HEK293 (cell line): ENCODE data around the gene SCTR.

ENCODE experiments used
- CTCF ChIA-PET: fragments of 350-600 bp; formaldehyde crosslinking; extraction: SDS; loops from one replicate; lab custom pipeline; 2021; ENCODE audit warnings: antibody characterized with exemption; lab: Yijun Ruan, JAX
- POLR2A ChIA-PET: fragments of 300-600 bp; formaldehyde crosslinking; extraction: SDS; loops from one replicate; lab custom pipeline; 2020; ENCODE audit warnings: antibody characterized with exemption, inconsistent platforms; lab: Yijun Ruan, JAX
- H3K27ac ChIP-seq: fragments of 200-500 bp; sonication (Bioruptor generic); 2 replicates; pipeline ENCODE4 v1.5.1; 2014; ENCODE audit warnings: low read depth, low read length, control low read depth, inconsistent platforms; ENCODE audit errors: extremely low read depth
- H3K36me3 ChIP-seq, 2 experiments: fragments of 200-500 bp in 1 of 2; sonication (Bioruptor generic) in 1 of 2; 1 replicate in 1 of 2; 2 replicates in 1 of 2; pipeline ENCODE4 v1.5.1; 2014 to 2017; ENCODE audit warnings: inconsistent platforms in 2 of 2, low read length in 2 of 2; ENCODE audit not compliant: control insufficient read depth in 2 of 2, insufficient read depth in 1 of 2
- H3K4me1 ChIP-seq: fragments of 200-500 bp; sonication (Bioruptor generic); 2 replicates; pipeline ENCODE4 v1.5.1; 2014; ENCODE audit warnings: mild to moderate bottlenecking, low read length, inconsistent platforms; ENCODE audit not compliant: control insufficient read depth, insufficient read depth
- H3K4me3 ChIP-seq: 2 replicates; pipeline ENCODE4 v1.5.1; 2011; ENCODE audit warnings: low read depth, mild to moderate bottlenecking, control low read depth, low read length, moderate library complexity
- H3K9me3 ChIP-seq: fragments of 200-500 bp; sonication (Bioruptor generic); 2 replicates; pipeline ENCODE4 v1.5.1; 2014; ENCODE audit warnings: low read depth, low read length, inconsistent platforms; ENCODE audit not compliant: control insufficient read depth, insufficient read depth
- GFI1B ChIP-seq: fragments of 450-650 bp; formaldehyde crosslinking; IDR thresholded peaks from 2 replicates; pipeline ENCODE4 v1.5.1; 2016; ENCODE audit warnings: missing biosample characterization, missing genetic modification characterization
- GLI2 ChIP-seq: fragments of 450-650 bp; formaldehyde crosslinking; IDR thresholded peaks from 2 replicates; pipeline ENCODE4; 2017; ENCODE audit warnings: missing biosample characterization, missing genetic modification characterization, low read depth, borderline replicate concordance
- HOXA7 ChIP-seq: sonication (generic); formaldehyde crosslinking; IDR thresholded peaks from 2 replicates; pipeline ENCODE4 v1.8.1; 2022; ENCODE audit warnings: missing genetic modification reagents, borderline replicate concordance
- KLF16 ChIP-seq: fragments of 450-650 bp; formaldehyde crosslinking; IDR thresholded peaks from 2 replicates; pipeline ENCODE4 v1.5.1; 2017; ENCODE audit warnings: missing biosample characterization, missing genetic modification characterization
- REPIN1 ChIP-seq: fragments of 450-650 bp; formaldehyde crosslinking; IDR thresholded peaks from 2 replicates; pipeline ENCODE4 v1.5.1; 2017; ENCODE audit warnings: missing biosample characterization, missing genetic modification characterization, low read depth
- SCRT2 ChIP-seq: fragments of 450-650 bp; formaldehyde crosslinking; IDR thresholded peaks from 2 replicates; pipeline ENCODE4 v1.5.1; 2016; ENCODE audit warnings: missing biosample characterization, missing genetic modification characterization
- SP2 ChIP-seq: fragments of 450-650 bp; formaldehyde crosslinking; IDR thresholded peaks from 2 replicates; pipeline ENCODE4 v1.5.1; 2016; ENCODE audit warnings: missing biosample characterization, missing genetic modification characterization
- ZBTB20 ChIP-seq: fragments of 450-650 bp; formaldehyde crosslinking; IDR thresholded peaks from 2 replicates; pipeline ENCODE4 v1.5.1; 2016; ENCODE audit warnings: missing biosample characterization, missing genetic modification characterization
- ZNF133 ChIP-seq: fragments of 450-650 bp; formaldehyde crosslinking; IDR thresholded peaks from 2 replicates; pipeline ENCODE4 v1.5.1; 2016; ENCODE audit warnings: missing biosample characterization, missing genetic modification characterization
- ZNF146 ChIP-seq: fragments of 450-650 bp; formaldehyde crosslinking; IDR thresholded peaks from 2 replicates; pipeline ENCODE4 v1.5.1; 2016; ENCODE audit warnings: missing biosample characterization, missing genetic modification characterization
- ZNF19 ChIP-seq: fragments of 450-650 bp; formaldehyde crosslinking; IDR thresholded peaks from 2 replicates; pipeline ENCODE4; 2016; ENCODE audit warnings: missing biosample characterization, missing genetic modification characterization, low read depth
- ZNF416 ChIP-seq: fragments of 450-650 bp; formaldehyde crosslinking; IDR thresholded peaks from 2 replicates; pipeline ENCODE4 v1.5.1; 2016; ENCODE audit warnings: missing biosample characterization, missing genetic modification characterization
- ZNF501 ChIP-seq: fragments of 450-650 bp; formaldehyde crosslinking; IDR thresholded peaks from 2 replicates; pipeline ENCODE4 v1.5.1; 2016; ENCODE audit warnings: missing biosample characterization, missing genetic modification characterization
- ZNF529 ChIP-seq: fragments of 450-650 bp; formaldehyde crosslinking; IDR thresholded peaks from 2 replicates; pipeline ENCODE4 v1.5.1; 2017; ENCODE audit warnings: missing genetic modification characterization, missing biosample characterization; ENCODE audit not compliant: insufficient replicate concordance
- ZNF561 ChIP-seq: fragments of 450-650 bp; IDR thresholded peaks from 2 replicates; pipeline ENCODE4 v1.5.1; 2018; ENCODE audit warnings: missing biosample characterization, missing genetic modification characterization, borderline replicate concordance
- ZNF843 ChIP-seq: fragments of 450-650 bp; formaldehyde crosslinking; IDR thresholded peaks from 2 replicates; pipeline ENCODE4 v1.5.1; 2016; ENCODE audit warnings: missing biosample characterization, missing genetic modification characterization
- TF ChIP-seq, protein P1 (sequence below): fragments of 450-650 bp; formaldehyde crosslinking; IDR thresholded peaks from 2 replicates; pipeline ENCODE4 v1.5.1; 2016; ENCODE audit warnings: missing biosample characterization, missing genetic modification characterization
- TF ChIP-seq, protein P2 (sequence below): fragments of 450-650 bp; formaldehyde crosslinking; IDR thresholded peaks from 2 replicates; pipeline ENCODE4 v1.5.1; 2016; ENCODE audit warnings: missing biosample characterization, missing genetic modification characterization, low read depth
- TF ChIP-seq, protein P3 (sequence below): fragments of 450-650 bp; formaldehyde crosslinking; IDR thresholded peaks from 2 replicates; pipeline ENCODE4 v1.5.1; 2016; ENCODE audit warnings: missing biosample characterization, missing genetic modification characterization
- TF ChIP-seq, protein P4 (sequence below): fragments of 450-650 bp; IDR thresholded peaks from 2 replicates; pipeline ENCODE4 v1.5.1; 2018; ENCODE audit warnings: missing biosample characterization, mild to moderate bottlenecking, missing genetic modification characterization
- TF ChIP-seq, protein P5 (sequence below): fragments of 450-650 bp; formaldehyde crosslinking; IDR thresholded peaks from 2 replicates; pipeline ENCODE4 v1.5.1; 2016; ENCODE audit warnings: missing biosample characterization, missing genetic modification characterization
- TF ChIP-seq, protein P6 (sequence below): fragments of 450-650 bp; formaldehyde crosslinking; IDR thresholded peaks from 2 replicates; pipeline ENCODE4 v1.5.1; 2016; ENCODE audit warnings: missing biosample characterization, missing genetic modification characterization
- TF ChIP-seq, protein P7 (sequence below): sonication (generic); formaldehyde crosslinking; IDR thresholded peaks from 2 replicates; pipeline ENCODE4 v1.8.1; 2022; ENCODE audit warnings: mild to moderate bottlenecking, moderate library complexity, missing genetic modification reagents

The SCTR gene

DNA sequence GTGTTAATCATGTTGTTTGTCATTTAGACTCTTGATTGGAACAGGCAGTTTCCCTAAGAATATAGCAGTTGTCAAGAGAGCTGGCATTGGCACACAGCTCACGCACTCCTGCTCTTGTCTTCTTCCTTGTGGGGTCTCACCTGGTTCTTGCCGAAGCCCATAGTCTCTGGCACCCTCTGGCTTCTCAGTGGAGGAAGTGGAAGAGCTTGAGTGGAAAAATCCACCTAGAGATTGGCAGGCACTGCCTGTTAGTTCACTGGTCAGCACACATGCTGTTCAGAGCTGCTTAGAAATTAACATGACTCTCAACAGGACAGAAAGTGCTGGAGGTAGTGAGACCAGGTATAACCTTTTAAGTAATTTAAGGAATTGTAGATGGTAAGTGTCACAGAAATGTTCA lies 28.3 kb downstream of the SCTR start:
- TF ChIP-seq ZNF146 (tag by site-specific recombination) (no peak), ZNF561 (tag by site-specific recombination) (no peak), ZBTB20 (tag by site-specific recombination) (no peak), ZNF501 (tag by site-specific recombination) (no peak), REPIN1 (tag by site-specific recombination) (no peak), ZNF529 (tag by site-specific recombination) (no peak), KLF16 (no peak), ZNF843 (tag by site-specific recombination) (no peak), ZNF416 (no peak)
- TF ChIP-seq, protein P1, sequence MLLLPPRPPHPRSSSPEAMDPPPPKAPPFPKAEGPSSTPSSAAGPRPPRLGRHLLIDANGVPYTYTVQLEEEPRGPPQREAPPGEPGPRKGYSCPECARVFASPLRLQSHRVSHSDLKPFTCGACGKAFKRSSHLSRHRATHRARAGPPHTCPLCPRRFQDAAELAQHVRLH: no peak
- TF ChIP-seq, protein P2, sequence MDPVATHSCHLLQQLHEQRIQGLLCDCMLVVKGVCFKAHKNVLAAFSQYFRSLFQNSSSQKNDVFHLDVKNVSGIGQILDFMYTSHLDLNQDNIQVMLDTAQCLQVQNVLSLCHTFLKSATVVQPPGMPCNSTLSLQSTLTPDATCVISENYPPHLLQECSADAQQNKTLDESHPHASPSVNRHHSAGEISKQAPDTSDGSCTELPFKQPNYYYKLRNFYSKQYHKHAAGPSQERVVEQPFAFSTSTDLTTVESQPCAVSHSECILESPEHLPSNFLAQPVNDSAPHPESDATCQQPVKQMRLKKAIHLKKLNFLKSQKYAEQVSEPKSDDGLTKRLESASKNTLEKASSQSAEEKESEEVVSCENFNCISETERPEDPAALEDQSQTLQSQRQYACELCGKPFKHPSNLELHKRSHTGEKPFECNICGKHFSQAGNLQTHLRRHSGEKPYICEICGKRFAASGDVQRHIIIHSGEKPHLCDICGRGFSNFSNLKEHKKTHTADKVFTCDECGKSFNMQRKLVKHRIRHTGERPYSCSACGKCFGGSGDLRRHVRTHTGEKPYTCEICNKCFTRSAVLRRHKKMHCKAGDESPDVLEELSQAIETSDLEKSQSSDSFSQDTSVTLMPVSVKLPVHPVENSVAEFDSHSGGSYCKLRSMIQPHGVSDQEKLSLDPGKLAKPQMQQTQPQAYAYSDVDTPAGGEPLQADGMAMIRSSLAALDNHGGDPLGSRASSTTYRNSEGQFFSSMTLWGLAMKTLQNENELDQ (tag by site-specific recombination): no peak
- TF ChIP-seq, protein P3, sequence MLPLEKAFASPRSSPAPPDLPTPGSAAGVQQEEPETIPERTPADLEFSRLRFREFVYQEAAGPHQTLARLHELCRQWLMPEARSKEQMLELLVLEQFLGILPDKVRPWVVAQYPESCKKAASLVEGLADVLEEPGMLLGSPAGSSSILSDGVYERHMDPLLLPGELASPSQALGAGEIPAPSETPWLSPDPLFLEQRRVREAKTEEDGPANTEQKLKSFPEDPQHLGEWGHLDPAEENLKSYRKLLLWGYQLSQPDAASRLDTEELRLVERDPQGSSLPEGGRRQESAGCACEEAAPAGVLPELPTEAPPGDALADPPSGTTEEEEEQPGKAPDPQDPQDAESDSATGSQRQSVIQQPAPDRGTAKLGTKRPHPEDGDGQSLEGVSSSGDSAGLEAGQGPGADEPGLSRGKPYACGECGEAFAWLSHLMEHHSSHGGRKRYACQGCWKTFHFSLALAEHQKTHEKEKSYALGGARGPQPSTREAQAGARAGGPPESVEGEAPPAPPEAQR (tag by site-specific recombination): no peak
- TF ChIP-seq, protein P4, sequence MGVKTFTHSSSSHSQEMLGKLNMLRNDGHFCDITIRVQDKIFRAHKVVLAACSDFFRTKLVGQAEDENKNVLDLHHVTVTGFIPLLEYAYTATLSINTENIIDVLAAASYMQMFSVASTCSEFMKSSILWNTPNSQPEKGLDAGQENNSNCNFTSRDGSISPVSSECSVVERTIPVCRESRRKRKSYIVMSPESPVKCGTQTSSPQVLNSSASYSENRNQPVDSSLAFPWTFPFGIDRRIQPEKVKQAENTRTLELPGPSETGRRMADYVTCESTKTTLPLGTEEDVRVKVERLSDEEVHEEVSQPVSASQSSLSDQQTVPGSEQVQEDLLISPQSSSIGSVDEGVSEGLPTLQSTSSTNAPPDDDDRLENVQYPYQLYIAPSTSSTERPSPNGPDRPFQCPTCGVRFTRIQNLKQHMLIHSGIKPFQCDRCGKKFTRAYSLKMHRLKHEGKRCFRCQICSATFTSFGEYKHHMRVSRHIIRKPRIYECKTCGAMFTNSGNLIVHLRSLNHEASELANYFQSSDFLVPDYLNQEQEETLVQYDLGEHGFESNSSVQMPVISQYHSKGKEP (tag by site-specific recombination): no peak
- Histone ChIP-seq H3K4me3 (no peak overlapping the region), H3K4me1 (no peaks in the 10 kb centered on the region), H3K36me3 (no peaks in the 10 kb centered on the region), H3K9me3 (no peaks in the 10 kb centered on the region), H3K27ac (no peak overlapping the region)
- CTCF ChIA-PET: interaction anchor here (0.7 to 3.7 kb wide), 6 partner anchors 14 to 129 kb away, joined by 3 to 18 read pairs (median 4); partner anchors contain the start of gene C2orf76
- POLR2A ChIA-PET: no interaction called here

DNA sequence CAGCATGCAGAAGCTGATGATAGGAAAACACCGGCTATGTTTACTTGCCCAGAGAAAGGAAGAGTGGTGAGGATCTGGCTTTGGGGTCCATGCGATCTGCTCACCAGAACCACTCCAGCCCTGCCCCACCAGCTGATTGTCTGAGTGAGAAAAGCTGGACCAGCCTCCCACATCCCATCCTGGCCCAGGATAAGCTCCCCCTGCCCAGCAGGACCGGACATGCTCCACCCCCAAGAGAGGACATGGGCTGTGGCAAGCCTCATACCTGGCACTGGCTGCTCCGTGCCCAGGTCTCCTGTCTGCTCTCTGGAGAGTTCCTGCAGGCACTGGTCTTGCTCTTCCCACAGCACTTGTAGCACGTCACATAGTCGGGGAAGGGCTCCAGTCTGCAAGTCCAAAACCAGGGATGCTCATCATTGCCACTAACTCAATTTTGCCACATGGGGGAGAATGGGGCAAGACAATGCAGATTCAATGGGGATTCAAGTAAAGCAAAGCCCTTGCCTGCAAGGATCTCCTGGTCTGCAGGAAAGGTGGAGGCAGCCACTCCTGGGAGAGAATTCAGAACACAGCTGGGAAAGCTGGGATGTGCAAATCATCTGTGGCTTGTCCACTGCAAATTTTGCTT lies 30.0 kb downstream of the SCTR start:
- ChIA-PET CTCF (interaction anchor here (1.2 to 3.7 kb wide), 3 partner anchors 18 to 30 kb away, joined by 5 to 18 read pairs (median 12); partner anchors contain the start of gene SCTR), POLR2A (interaction anchor here (1.3 kb wide), 1 partner anchor 128 kb away, joined by 3 read pairs; the partner anchor contains the start of genes C2orf76 and DBI)
- Histone ChIP-seq H3K4me3 (no peak overlapping the region), H3K4me1 (no peaks in the 10 kb centered on the region), H3K9me3 (no peaks in the 10 kb centered on the region), H3K36me3 (no peaks in the 10 kb centered on the region), H3K27ac (no peak overlapping the region)
- TF ChIP-seq ZNF133: no peak
- TF ChIP-seq SCRT2: no peak
- TF ChIP-seq, protein P5, sequence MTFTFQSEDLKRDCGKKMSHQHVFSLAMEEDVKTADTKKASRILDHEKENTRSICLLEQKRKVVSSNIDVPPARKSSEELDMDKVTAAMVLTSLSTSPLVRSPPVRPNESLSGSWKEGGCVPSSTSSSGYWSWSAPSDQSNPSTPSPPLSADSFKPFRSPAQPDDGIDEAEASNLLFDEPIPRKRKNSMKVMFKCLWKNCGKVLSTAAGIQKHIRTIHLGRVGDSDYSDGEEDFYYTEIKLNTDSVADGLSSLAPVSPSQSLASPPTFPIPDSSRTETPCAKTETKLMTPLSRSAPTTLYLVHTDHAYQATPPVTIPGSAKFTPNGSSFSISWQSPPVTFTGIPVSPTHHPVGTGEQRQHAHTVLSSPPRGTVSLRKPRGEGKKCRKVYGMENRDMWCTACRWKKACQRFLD (tag by site-specific recombination): no peak
- TF ChIP-seq SP2 (tag by site-specific recombination): no peak
- no peak for TF ChIP-seq GFI1B (tag by site-specific recombination)
- TF ChIP-seq, protein P6, sequence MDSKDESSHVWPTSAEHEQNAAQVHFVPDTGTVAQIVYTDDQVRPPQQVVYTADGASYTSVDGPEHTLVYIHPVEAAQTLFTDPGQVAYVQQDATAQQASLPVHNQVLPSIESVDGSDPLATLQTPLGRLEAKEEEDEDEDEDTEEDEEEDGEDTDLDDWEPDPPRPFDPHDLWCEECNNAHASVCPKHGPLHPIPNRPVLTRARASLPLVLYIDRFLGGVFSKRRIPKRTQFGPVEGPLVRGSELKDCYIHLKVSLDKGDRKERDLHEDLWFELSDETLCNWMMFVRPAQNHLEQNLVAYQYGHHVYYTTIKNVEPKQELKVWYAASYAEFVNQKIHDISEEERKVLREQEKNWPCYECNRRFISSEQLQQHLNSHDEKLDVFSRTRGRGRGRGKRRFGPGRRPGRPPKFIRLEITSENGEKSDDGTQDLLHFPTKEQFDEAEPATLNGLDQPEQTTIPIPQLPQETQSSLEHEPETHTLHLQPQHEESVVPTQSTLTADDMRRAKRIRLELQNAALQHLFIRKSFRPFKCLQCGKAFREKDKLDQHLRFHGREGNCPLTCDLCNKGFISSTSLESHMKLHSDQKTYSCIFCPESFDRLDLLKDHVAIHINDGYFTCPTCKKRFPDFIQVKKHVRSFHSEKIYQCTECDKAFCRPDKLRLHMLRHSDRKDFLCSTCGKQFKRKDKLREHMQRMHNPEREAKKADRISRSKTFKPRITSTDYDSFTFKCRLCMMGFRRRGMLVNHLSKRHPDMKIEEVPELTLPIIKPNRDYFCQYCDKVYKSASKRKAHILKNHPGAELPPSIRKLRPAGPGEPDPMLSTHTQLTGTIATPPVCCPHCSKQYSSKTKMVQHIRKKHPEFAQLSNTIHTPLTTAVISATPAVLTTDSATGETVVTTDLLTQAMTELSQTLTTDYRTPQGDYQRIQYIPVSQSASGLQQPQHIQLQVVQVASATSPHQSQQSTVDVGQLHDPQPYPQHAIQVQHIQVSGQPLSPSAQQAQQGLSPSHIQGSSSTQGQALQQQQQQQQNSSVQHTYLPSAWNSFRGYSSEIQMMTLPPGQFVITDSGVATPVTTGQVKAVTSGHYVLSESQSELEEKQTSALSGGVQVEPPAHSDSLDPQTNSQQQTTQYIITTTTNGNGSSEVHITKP (tag by site-specific recombination): no peak
- no peak for TF ChIP-seq HOXA7 (CRISPR knock-in tag)
- TF ChIP-seq, protein P7, sequence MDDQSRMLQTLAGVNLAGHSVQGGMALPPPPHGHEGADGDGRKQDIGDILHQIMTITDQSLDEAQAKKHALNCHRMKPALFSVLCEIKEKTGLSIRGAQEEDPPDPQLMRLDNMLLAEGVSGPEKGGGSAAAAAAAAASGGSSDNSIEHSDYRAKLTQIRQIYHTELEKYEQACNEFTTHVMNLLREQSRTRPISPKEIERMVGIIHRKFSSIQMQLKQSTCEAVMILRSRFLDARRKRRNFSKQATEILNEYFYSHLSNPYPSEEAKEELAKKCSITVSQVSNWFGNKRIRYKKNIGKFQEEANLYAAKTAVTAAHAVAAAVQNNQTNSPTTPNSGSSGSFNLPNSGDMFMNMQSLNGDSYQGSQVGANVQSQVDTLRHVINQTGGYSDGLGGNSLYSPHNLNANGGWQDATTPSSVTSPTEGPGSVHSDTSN (CRISPR knock-in tag): no peak
- TF ChIP-seq GLI2: no peak
- no peak for TF ChIP-seq ZNF19 (tag by site-specific recombination)
